ENCODE measurements around the gene E2F8.

GRCh38 chr11:19253817-19254216, 13.1 kb upstream of the E2F8 start:
- TF ChIP-seq HDAC2 (IDR thresholded peaks at IDR 0.05) (no peak), ZBTB4 (CRISPR knock-in tag; IDR thresholded peaks at IDR 0.05) (no peak)
